SK-N-SH treated with all-trans-retinoic acid at 6 μM for 48 hours (cell line): Measurements from ENCODE around the gene SLC41A3.

ENCODE experiments used
- ATAC-seq: fragments of 200-7000 bp; cut with Tn5 transposase; 3 replicates; pipeline ENCODE4 v1.9.1; 2020; ENCODE audit warnings: mild to moderate bottlenecking, moderate library complexity
- ARNTL ChIP-seq: fragments of 450-650 bp; formaldehyde crosslinking; IDR thresholded peaks from 2 replicates; pipeline ENCODE4 v1.5.0; 2020; ENCODE audit warnings: low read depth, mild to moderate bottlenecking, moderate library complexity, borderline replicate concordance
- BACH2 ChIP-seq: fragments of 250-450 bp; sonication (Bioruptor Pico); IDR thresholded peaks from 2 replicates; pipeline ENCODE4 v1.9.0; 2021; ENCODE audit warnings: mild to moderate bottlenecking, borderline replicate concordance
- CSRNP3 ChIP-seq: fragments of 250-450 bp; sonication (Bioruptor Pico); IDR thresholded peaks from 2 replicates; pipeline ENCODE4 v1.5.1; 2021; ENCODE audit warnings: mild to moderate bottlenecking, moderate library complexity
- ESRRG ChIP-seq: fragments of 250-450 bp; sonication (Bioruptor Pico); IDR thresholded peaks from 2 replicates; pipeline ENCODE4 v1.6.1; 2021; ENCODE audit warnings: mild to moderate bottlenecking
- GLIS3 ChIP-seq: fragments of 250-450 bp; sonication (Bioruptor Pico); IDR thresholded peaks from 2 replicates; pipeline ENCODE4 v1.5.0; 2020; ENCODE audit warnings: mild to moderate bottlenecking, moderate library complexity
- ISL1 ChIP-seq: fragments of 250-450 bp; sonication (Bioruptor Pico); IDR thresholded peaks from 2 replicates; pipeline ENCODE4 v2.1.2; 2022; ENCODE audit warnings: mild to moderate bottlenecking, moderate library complexity
- OSR1 ChIP-seq: fragments of 250-450 bp; sonication (Bioruptor Pico); IDR thresholded peaks from 2 replicates; pipeline ENCODE4 v1.8.0; 2022; ENCODE audit warnings: moderate library complexity, mild to moderate bottlenecking, inconsistent platforms
- PATZ1 ChIP-seq: fragments of 250-450 bp; sonication (Bioruptor Pico); IDR thresholded peaks from 2 replicates; pipeline ENCODE4 v1.8.0; 2020; ENCODE audit warnings: mild to moderate bottlenecking, moderate library complexity, borderline replicate concordance
- POU6F1 ChIP-seq: fragments of 250-450 bp; sonication (Bioruptor Pico); IDR thresholded peaks from 2 replicates; pipeline ENCODE4 v1.8.0; 2021; ENCODE audit warnings: low read depth, mild to moderate bottlenecking, moderate library complexity, borderline replicate concordance
- PPARA ChIP-seq: fragments of 250-450 bp; sonication (Bioruptor Pico); IDR thresholded peaks from 2 replicates; pipeline ENCODE4 v1.5.0; 2020; ENCODE audit warnings: mild to moderate bottlenecking, borderline replicate concordance
- RARB ChIP-seq: fragments of 250-450 bp; sonication (Bioruptor Pico); IDR thresholded peaks from 2 replicates; pipeline ENCODE4 v1.8.0; 2021; ENCODE audit warnings: mild to moderate bottlenecking, moderate library complexity
- SNAI2 ChIP-seq: fragments of 250-450 bp; sonication (Bioruptor Pico); IDR thresholded peaks from 2 replicates; pipeline ENCODE4 v1.5.0; 2020; ENCODE audit warnings: mild to moderate bottlenecking, moderate library complexity
- TCF4 ChIP-seq: fragments of 250-450 bp; sonication (Bioruptor Pico); IDR thresholded peaks from 2 replicates; pipeline ENCODE4 v1.8.0; 2021; ENCODE audit warnings: mild to moderate bottlenecking, moderate library complexity, borderline replicate concordance
- TOX ChIP-seq: fragments of 250-450 bp; sonication (Bioruptor Pico); IDR thresholded peaks from 2 replicates; pipeline ENCODE4 v1.8.0; 2021; ENCODE audit warnings: mild to moderate bottlenecking, moderate library complexity, borderline replicate concordance
- TSHZ2 ChIP-seq: fragments of 250-450 bp; sonication (Bioruptor Pico); IDR thresholded peaks from 2 replicates; pipeline ENCODE4 v1.5.0; 2020; ENCODE audit warnings: mild to moderate bottlenecking, moderate library complexity
- ZC3H10 ChIP-seq: fragments of 250-450 bp; sonication (Bioruptor Pico); IDR thresholded peaks from 2 replicates; pipeline ENCODE4 v1.5.1; 2021; ENCODE audit warnings: mild to moderate bottlenecking, moderate library complexity
- ZFP3 ChIP-seq: fragments of 250-450 bp; sonication (Bioruptor Pico); IDR thresholded peaks from 2 replicates; pipeline ENCODE4 v1.5.0; 2020; ENCODE audit warnings: mild to moderate bottlenecking, moderate library complexity
- ZFP30 ChIP-seq: fragments of 450-650 bp; formaldehyde crosslinking; IDR thresholded peaks from 2 replicates; pipeline ENCODE4 v1.5.0; 2022; ENCODE audit warnings: mild to moderate bottlenecking, moderate library complexity
- ZNF565 ChIP-seq: fragments of 450-650 bp; formaldehyde crosslinking; conservative IDR thresholded peaks from 2 replicates; pipeline ENCODE4 v1.5.0; 2020; ENCODE audit warnings: low read depth, mild to moderate bottlenecking, moderate library complexity
- ZNF70 ChIP-seq: fragments of 450-650 bp; formaldehyde crosslinking; IDR thresholded peaks from 2 replicates; pipeline ENCODE4 v1.5.0; 2020; ENCODE audit warnings: mild to moderate bottlenecking, moderate library complexity
- ZNF8 ChIP-seq: fragments of 450-650 bp; formaldehyde crosslinking; IDR thresholded peaks from 2 replicates; pipeline ENCODE4 v1.5.0; 2020; ENCODE audit warnings: mild to moderate bottlenecking, moderate library complexity

Gene SLC41A3

GRCh38 chr3:126085276-126085675 is 1.4 kb upstream of the SLC41A3 start:
- no peak for TF ChIP-seq BACH2 (CRISPR knock-in tag)
- TF ChIP-seq TCF4 (CRISPR knock-in tag) = no peak
- TF ChIP-seq OSR1 (CRISPR knock-in tag) = no peak
- no peak for TF ChIP-seq GLIS3 (CRISPR knock-in tag)
- no peak for TF ChIP-seq ZC3H10
- no peak for TF ChIP-seq ARNTL (CRISPR knock-in tag)
- TF ChIP-seq ISL1 = no peak
- no peak for TF ChIP-seq ZNF8 (CRISPR knock-in tag)
- no peak for TF ChIP-seq ZNF70
- ATAC-seq = no peak

- TF ChIP-seq ZNF8 (CRISPR knock-in tag) = no peak
- no peak for TF ChIP-seq ISL1
- no peak for TF ChIP-seq GLIS3 (CRISPR knock-in tag)
- TF ChIP-seq ZNF565 (CRISPR knock-in tag) = no peak
- TF ChIP-seq ZFP30 (CRISPR knock-in tag) = no peak
- ATAC-seq = no peak
Observed at GRCh38 chr3:126084768-126085180, 850 bp upstream of the SLC41A3 start.

DNA sequence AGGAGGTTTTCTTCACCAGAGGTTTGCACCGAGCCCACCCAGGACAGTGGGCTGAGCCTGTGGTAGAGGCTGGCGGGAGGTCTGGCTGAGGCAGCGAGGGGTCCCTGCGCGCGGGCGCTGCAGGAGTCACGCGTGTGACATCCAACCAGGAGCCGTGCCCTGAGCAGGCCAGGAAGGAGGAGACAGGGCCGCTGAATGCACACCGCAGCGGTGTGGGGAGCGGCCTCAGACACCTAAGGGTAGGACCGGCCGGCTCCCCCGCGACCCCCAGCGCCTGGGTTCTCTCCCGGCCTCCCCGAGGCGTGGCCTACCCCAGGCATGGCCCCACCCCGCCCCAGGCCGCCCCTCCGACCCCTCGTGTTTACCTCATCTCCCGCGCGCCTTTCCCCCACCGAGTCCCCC is 412 bp downstream of the SLC41A3 start:
- TF ChIP-seq ESRRG (CRISPR knock-in tag) (no peak), ZNF565 (CRISPR knock-in tag) (no peak), PATZ1 (no peak), SNAI2 (CRISPR knock-in tag) (no peak), BACH2 (CRISPR knock-in tag) (no peak), ZNF70 (no peak), TCF4 (CRISPR knock-in tag) (no peak), TSHZ2 (CRISPR knock-in tag) (no peak), ZC3H10 (no peak), ZNF8 (CRISPR knock-in tag) (no peak)
- peak; percentile 87 for ATAC-seq

DNA sequence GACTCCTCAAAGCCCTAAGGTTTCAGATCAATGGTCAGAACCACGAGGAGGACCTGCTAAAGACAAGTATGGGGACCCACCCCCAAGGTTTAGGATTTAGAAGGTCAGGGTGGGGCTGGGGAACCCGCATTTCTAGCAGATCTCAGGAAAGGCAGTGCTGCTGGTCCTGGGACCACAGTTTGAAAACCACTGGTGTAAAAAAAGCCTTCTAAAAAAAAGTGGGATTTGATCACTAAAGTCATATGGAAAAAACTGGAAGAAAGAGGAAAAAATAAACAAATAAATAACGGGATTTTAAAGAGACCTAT is 832 bp downstream of the SLC41A3 start:
- TF ChIP-seq RARB (CRISPR knock-in tag) (no peak), OSR1 (CRISPR knock-in tag) (no peak), TCF4 (CRISPR knock-in tag) (no peak), ISL1 (no peak), GLIS3 (CRISPR knock-in tag) (no peak), PPARA (CRISPR knock-in tag) (no peak), CSRNP3 (CRISPR knock-in tag) (no peak), TOX (no peak), ZNF8 (CRISPR knock-in tag) (no peak), ZC3H10 (no peak), POU6F1 (no peak), ZFP3 (CRISPR knock-in tag) (no peak), ESRRG (CRISPR knock-in tag) (no peak)
- no peak for ATAC-seq
